Embryonic facial prominence (tissue), 1 donor: ENCODE measurements around the gene MTMR4.
"Not testable (repeated sequence)": the region's sequence is repeated elsewhere in the genome, so short reads cannot be mapped to it uniquely, and the experiment has no call there.

ENCODE experiments used
- DNase-seq: peaks from one replicate; pipeline ENCODE4 v3.0.0-alpha.2; 2016; ENCODE audit errors: extremely low spot score

The MTMR4 gene

GRCh38 chr17:58525239-58525638, 10.8 kb upstream of the MTMR4 start:
- DNase-seq = no peak

GRCh38 chr17:58521680-58522079, 7.2 kb upstream of the MTMR4 start:
- no peak for DNase-seq

GRCh38 chr17:58520843-58521430, 6.5 kb upstream of the MTMR4 start:
- DNase-seq = no peak

DNA sequence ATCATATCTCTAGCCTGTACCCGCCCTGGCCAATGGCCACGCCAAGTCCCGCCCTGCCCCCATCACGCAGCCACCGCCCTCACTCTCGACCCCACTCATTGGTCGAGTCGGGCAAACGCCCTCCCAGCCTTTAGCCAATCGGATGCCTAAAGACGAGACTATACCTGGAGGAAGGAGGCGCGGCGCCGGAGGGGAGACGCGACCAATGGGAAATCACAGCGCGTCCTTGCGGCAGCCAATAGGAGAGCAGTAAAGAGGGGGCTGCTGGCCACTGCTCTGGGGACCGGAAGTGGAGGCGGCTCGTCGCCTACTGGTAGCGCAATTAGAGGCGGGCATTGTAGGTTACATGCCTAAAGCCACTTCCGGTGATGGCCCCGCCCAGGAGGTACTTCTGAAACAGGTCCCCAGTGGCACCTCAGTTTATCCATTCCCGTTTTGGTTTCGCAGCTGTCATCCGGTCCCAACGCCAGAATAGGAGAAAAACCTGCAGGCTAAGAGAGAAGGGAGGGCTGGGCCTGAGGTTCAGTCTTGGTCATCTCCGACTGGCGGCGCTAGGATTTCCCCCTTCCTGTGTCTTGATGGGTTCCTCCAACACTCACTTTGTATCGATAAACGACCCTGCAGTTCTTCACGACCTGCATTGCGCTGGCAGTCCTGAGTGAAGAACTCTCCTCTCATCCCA, 3.6 kb upstream of the MTMR4 start:
- DNase-seq = peak; percentile 99

GRCh38 chr17:58517378-58517927, 3.0 kb upstream of the MTMR4 start:
- DNase-seq = no peak

- DNase-seq = no peak
These were observed 2.4 kb upstream of the MTMR4 start for GRCh38 chr17:58516644-58517377.

GRCh38 chr17:58515286-58515685, 848 bp upstream of the MTMR4 start:
- DNase-seq = no peak

DNA sequence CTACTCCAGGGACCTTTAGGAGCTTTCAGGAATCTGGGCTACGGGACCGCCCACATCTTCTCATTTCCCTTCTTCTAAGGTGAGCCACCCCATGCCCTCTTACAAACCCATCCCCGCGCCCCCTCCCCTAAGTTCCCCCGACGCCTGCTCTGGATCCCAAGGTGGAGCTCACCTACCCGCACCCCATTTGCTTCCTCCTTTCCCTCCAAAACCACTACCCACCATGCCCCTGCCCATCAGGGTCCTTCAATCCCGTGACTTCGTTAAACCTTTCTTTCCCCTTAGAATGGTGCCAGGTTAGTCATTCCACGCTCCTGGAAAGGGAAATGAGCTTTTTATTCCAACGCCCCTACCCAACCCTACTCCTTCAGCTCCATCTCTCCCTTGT, 326 bp upstream of the MTMR4 start:
- DNase-seq = no peak

GRCh38 chr17:58513267-58513964, 1.0 kb downstream of the MTMR4 start:
- DNase-seq = no peak

- DNase-seq = no peak
These were observed 4.4 kb downstream of the MTMR4 start for GRCh38 chr17:58510075-58510474.

DNA sequence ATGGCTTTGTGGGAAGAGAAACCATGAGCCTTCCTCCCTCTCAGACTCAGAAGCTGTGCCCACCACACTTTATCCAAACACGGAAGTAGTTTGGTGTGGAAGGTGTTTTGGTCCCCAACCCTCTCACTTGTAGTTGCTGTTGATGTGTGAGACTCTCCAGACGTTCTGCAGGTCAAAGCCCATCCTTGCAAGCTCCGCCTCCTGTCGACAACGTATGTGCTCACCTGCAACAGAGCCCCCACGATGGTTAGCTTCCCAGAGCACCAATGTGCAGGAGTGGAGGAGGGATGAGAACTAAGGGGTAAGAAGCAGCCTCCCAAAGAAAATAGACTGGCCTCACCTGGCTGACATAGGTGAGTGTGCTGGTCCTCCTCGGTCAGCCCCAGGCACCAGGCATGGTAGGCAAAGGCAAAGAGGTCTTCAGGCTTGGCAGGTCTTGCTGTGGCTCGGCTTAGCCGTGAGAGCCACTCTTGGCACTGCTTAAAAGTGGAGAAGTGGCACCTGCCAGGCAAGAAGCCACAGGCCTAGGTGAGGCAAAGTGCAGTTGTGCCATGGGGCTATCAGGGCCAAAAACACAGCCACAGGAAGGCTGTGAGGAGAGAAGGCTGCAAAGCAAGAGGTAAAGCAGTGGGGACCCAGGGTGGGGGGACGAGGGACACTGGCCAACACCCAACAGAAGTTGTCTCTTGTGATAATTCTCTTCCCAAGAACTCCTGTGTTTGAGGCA, 5.9 kb downstream of the MTMR4 start:
- DNase-seq = no peak

DNA sequence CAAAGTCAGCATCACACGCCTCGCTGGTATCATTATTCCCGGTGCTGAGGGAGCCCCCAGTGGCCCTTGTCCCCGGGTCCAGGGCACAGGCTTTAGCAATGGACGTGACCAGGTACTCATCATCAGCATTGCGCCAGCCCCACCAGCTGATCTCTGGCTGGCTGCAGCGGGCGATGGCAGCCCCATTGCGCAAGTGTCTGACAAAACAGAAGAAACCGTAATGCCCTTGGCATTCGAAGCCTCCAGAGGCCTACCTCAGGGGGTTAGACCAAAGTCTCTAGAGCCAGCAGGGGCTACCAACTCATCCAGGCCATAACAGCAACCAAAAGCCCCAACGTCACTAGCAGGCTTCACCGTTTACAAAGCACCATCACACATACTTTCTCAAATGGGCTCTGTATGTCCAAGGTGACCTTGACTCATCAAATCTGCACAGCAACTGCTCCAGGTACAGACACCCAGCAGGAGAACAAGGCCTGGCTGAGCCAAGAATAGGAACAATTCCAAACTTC, 7.3 kb downstream of the MTMR4 start:
- DNase-seq = no peak

- DNase-seq = no peak
These were observed 7.9 kb downstream of the MTMR4 start for GRCh38 chr17:58506354-58507080.

DNA sequence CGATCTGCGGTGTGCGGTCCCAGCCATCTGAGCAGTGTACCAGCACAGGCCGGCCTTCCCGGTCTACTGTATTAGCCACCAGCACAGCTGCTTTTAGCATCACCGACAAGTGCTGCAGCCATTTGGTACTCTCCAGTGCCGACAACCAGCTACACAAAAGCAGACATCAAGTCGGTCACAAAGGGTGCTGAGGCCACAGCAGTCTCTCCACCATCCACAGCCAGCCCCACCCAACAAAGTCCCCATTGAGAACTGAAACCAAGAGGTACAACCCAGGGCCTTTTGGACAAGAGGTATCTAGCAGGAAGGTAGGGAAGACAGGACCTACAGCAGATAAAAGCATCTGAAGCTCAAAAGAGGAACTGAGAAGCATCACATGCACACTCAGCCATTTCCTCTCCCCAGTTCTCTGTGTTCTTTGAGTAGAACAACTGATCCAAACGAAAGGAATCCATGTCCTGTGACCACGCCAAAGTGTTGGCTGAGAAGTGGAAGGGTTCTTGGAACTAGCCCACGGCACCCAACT, 9.5 kb downstream of the MTMR4 start:
- DNase-seq = no peak

- DNase-seq = no peak
These were observed 10.6 kb downstream of the MTMR4 start for GRCh38 chr17:58503866-58504265.

DNA sequence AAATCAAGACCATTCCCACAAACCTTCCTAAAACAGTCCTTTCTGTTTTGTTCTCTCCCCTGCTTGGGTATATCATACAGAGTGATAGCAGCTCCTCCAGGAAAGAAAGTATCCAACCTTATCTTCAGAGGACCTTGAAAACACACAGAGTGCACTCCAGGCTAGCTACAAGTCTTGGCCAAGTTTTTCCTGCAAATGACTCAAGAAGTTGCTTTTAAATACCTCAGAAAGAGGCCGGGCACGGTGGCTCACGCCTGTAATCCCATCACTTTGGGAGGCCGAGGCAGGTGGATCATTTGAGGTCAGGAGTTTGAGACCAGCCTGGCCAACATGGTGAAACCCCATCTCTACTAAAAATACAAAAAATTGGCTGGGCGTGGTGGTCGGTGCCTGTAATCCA, 11.3 kb downstream of the MTMR4 start:
- DNase-seq = not testable (repeated sequence)

DNA sequence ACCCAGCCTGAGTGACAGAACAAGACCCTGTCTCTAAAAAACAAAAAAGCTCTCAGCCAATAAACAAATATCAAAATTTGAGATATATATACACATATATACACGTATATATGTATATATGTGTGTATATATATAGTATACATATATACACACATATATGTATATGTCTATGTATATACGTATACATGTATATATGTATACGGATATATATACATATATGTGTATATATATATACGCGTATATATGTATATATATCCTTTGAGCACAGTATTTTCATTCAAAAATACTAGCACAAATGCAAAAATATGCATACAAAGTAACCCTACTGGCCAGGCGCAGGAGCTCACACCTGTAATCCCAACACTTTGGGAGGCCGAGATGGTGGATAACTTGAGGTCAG, 13.0 kb downstream of the MTMR4 start:
- no peak for DNase-seq

GRCh38 chr17:58498177-58498828, 16.1 kb downstream of the MTMR4 start:
- no peak for DNase-seq

- no peak for DNase-seq
These were observed 20.9 kb downstream of the MTMR4 start for GRCh38 chr17:58493506-58493905.
